Stimulated activated CD8-positive, alpha-beta memory T cell treated with anti-CD3 and anti-CD28 coated beads, Interleukin-15, amount 100 ng/mL, for 24 hours (primary cell): ENCODE data around the gene MRC1.
"Not testable (repeated sequence)": the region's sequence is repeated elsewhere in the genome, so short reads cannot be mapped to it uniquely, and the experiment has no call there.

Source experiments
- DNase-seq: peaks from one replicate; pipeline ENCODE4 v3.0.0-alpha.2; 2020; ENCODE audit warnings: low read depth

MRC1 gene

DNA sequence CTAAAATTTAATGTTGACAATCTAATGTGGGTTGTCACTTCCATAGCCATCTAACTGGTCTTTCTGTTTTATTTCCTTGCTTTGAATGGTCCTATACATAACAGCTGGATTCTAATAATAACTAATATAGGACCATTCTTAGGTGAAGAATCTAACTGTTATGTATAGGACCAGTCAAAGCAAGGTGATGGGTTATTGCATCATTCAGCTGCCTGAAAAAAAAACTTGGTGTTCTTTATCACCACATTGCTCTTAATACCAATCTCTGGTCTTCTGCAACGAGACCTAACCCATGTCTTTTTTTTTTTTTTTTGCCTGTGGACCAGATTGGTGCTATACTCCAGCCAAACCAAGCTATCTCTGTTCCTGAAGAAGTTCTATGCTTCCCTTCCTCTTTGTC is 96.9 kb downstream of the MRC1 start:
- DNase-seq, result no peak

DNA sequence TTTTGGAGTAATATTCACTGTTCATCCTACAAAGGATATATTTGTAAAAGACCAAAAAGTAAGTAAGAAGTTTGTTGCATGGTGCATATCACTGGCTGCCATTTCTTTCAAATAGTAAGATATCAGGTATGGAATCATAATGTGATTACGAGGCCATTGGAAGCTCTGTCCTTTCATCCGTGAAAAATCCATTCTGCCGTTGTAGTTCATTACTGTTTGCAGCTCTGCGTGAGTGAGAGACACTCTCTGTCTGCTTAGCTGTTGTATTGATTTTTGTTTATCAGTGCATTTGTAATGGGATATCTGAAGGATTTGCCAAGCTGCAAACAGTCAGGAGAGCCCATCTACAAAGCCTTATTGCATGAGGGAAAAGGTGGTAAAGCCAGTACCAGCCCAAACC is 98.5 kb downstream of the MRC1 start:
- no peak for DNase-seq

DNA sequence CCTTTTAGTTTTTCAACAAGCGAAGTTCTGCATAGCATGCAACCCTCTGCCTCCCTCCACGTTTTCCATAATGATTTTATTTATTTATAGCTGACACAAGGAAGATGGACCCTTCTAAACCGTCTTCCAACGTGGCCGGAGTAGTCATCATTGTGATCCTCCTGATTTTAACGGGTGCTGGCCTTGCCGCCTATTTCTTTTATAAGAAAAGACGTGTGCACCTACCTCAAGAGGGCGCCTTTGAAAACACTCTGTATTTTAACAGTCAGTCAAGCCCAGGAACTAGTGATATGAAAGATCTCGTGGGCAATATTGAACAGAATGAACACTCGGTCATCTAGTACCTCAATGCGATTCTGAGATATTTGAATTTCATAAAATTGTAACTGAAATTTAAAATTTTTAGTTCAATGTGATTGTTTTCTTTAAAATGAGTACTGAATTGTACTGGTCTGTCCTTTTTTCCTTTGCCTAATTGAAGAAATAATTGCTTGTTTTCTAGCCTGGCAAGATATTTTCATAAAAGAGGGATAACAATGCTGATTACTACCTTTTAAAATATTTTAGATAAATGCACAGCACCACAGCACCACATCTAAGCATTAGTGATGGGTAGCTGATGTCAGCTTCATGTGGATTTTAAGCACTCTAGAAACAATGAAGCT is 101.1 kb downstream of the MRC1 start:
- DNase-seq, result no peak

DNA sequence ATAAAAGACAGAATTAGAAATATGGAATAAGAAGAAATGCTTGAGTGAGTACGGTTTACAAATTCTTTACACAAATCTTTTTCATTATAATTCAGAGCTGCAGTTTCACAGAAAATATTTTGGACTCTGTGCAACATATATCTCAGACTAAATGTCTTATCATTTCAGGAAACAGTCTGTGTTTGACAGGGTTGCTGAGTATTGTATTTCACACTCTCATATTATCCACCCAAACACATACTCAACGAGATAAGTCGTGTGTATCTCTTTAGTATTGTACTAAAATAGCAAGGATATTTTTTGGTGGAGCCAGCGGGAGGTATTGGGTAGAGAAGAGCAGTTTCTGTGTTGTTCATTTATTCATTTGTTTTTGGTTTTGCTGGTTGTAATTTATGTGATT is 103.6 kb downstream of the MRC1 start:
- DNase-seq, result no peak

DNA sequence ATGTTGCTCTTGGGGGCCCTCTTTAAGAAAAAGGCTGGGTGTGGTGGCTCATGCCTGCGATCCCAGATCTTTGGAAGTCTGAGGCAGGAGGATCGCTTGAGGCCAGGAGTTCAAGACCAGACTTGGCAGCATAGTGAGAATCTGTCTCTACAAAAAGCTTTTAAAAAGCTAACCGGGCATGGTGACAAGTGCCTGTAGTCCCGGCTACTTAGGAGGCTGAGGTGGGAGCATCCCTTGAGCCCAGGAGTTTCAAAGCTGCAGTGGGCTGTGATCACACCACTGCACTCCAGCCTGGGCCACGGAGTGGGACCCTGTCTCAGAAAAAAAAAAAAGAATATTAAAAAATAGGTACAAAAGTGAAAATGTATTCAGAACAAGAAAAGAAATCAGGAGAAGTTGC is 104.5 kb downstream of the MRC1 start:
- no peak for DNase-seq

DNA sequence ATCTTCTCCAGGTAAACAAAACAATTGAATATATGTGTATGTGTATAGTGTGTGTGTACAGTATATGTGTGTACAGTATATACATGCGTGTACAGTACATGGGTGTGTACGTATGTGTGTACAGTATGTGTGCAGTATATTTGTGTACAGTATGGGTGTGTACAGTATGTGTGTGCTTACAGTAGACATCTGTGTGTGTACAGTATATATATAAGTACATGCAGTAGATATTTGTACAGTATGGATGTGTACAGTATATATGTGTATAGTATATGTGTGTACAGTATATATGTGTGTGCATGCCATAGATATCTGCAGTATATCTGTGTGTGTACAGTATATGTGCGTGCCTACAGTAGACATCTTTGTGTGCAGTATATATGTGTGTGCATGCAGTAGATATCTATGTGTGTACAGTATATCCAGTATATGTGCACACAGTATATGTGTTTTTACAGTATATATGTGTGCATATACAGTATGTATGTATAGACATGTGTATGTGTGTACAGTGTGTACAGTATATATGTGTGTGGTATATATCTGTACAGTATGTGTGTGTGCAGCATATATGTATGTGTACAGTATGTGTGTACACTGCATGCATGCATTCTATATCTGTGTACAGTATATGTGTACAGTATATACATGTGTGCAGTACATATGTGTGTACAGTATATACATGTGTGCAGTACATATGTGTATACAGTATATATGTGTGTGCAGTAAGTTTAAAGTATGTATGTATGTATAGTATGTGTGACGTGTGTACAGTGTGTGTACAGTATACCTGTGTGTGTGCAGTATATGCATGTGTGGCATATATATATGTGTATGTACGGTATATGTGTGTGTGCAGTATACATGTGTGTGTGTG is 105.3 kb downstream of the MRC1 start:
- no peak for DNase-seq

DNA sequence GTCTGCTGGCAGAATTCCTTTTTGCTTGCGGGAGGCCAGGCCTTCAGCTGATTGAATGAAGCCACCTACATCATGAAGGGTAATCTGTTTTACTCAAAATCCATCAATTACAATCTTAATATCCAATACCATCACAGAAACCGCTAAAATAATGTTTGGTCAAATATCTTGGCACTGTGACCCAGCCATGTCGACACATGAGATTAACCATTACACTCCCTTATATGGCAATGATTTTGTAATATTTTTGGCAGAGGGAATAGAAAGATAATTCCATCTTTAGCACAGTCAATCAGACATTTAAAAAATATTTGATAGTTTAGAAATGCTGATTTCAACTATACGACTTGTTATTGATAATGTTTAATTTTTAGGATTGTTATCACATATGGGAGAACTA is 106.0 kb downstream of the MRC1 start:
- no peak for DNase-seq

DNA sequence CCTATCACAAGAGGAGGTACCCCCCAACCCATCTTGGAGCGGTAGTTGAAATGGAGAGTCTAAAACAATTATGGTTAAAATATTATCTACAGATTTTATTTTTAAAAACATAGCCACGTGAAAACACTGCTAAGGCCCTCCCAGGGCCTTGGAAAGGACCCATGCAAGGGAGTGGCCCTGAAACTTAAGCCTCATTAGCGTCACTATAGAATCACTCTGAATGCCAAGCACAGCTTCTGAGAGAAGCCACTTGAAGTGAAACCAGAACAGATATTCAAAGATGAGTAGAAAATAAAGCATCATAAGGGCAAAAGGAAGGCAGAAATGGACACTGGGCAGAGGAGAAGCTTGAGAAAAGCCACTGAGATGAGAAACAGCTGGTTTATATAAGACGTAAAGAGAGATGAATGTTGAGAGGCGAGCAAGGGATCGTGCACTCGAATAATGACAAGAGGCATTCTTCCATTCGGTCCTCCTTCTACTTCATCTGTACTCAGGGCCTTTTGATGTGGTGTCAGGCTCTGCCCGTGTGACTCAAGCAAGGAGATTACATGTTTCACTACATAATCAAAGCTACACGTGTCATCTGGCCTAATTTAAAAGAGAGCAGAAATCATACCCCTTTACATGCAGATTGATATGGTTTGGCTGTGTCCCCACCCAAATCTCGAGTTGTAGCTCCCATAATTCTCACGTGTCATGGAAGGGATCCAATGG is 109.2 kb downstream of the MRC1 start:
- DNase-seq, result no peak

DNA sequence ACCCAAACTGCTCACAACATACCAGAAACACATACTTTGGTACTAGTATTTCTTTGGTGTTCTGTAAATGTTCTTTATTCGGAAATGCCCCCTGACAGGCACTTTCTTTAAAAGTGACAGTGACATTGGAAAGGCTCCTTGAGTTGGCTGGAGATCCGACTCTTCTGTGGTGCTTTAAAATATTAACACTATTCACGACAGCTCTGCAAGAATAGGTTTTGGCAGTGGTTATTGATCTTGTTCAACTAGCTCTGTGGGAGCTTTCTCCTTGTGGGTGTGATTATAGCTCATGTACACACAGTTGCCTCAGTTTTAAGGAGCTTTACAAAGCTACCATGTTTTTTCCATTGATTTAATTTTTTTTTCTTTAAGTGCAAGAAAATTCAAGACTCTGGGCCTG is 112.2 kb downstream of the MRC1 start:
- DNase-seq, result no peak

DNA sequence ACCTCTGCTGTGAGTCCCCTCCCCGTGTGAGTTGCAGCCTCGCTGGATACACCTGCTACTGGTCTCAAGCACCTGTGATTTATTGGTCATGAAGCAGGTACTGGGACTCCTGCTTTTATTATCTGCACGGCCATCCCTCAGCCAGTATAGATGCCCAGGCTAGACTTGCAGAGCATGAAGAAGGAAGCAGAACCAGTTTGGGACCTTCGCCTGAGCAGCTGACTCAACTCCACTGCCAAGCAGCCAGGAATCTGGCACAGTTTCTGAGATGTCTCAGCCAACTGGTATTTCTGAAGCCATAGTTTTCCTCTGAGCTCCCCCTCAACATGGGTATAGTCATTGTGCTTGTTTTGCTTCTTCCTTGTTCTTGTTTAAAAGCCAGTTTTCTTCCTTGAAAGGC is 114.6 kb downstream of the MRC1 start:
- DNase-seq, result no peak

DNA sequence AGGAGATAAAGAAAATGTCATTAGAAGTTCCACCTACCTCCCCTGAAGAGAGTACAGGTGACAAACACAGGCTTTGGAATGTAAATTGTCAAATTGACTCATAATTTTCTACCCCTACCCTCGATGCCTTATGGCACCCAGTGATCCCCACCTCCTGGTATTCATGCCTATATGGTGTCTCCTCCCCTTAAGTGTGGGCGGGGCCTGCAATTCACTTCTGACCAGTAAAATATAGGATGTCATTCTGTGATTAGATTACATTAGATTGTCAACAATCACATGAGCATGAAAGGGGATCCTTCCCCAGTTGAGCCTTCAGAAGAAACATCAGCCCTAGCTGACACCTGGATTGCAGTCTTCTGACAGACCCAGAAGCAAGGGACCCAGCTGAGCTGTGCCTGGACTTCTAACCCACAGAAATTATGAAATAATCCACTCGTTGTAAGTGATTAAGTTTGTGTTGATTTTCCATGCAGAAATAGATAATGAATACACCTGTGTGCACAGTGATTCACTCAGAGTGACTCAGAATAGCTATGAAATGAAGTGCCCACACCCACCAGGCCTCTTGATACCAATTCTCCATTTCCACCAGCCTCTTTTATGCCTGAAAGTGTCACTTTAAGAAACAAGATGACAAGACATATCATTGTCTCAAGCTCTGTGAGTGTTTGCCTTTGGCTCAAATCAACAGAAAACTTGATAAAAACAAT is 134.0 kb downstream of the MRC1 start:
- no peak for DNase-seq

DNA sequence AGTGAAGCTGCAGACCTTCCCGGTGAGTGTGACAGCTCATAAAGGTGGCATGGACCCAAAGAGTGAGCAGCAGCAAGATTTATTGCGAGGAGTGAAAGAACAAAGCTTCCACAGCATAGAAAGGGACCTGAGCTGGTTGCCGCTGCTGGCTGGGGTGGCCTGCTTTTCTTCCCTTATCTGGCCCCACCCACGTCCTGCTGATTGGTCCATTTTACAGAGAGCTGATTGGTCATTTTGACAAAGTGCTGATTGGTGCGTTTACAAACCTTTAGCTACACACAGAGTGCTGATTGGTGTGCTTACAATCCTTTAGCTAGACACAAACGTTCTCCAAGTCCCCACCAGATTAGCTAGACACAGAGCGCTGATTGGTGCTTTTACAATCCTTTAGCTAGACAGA is 141.1 kb downstream of the MRC1 start:
- not testable (repeated sequence) for DNase-seq

DNA sequence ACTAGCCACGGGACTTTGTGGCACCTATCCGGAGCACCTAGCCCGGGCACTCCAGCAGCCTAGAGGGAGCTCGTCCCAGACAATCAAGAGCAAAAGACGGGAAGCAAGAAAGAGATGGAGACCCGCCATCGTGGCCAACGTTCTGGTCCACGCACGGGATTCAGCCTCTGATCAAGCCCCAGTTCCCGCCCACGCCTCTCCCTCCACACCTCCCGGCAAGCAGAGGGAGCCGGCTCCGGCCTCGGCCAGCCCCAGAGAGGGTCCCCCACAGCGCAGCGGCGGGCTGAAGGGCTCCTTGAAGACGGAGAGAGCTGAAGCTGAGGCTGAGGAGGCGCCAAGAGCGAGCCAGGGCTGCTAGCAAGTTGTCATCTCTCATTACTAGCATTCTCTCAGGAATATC is 141.6 kb downstream of the MRC1 start:
- no peak for DNase-seq

DNA sequence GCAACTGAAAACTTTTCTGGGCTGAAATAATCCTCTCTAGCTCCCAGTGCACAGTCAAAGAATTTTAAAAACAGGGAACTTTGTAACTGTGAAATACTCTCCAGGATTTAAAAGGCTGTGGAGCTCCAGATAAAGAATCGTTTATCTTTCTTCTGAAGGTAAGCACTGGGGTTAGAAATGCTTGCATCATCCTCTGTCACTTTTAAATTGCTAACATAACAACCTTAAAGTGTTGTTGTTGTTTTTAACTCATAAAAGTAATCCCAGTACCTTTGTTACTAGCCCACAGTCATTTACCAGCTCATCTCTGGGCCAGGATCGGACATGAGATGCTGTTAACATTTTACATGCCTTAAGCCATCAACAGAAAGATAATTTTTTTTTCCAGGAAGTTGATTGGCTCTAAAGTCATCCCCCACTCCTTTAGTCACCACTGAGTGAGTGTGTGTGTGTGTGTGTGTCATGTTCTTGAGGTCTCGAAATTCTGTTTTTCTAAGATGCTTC is 142.8 kb downstream of the MRC1 start, which contains the start of gene SLC39A12:
Gene SLC39A12 (plus strand): TSS at position 51 of the 504 bp plus-strand sequence. CDS start 1,359 bp downstream, outside the sequence.
- DNase-seq, result no peak

DNA sequence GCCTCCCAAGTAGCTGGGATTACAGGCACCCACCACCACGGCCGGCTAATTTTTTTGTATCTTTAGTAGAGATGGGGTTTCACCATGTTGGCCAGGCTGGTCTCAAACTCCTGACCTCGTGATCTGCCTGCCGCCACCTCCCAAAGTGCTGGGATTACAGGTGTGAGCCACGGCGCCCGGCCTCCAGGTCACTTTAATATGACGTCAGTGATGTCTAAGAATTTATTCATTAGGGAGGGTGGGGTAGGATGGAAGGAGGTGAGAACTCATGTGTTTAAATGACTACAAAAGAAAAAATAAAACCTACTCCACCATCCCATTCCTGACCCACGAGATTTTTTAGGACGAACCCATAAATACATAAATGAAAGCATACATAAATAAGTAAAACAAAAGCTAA is 145.2 kb downstream of the MRC1 start:
- not testable (repeated sequence) for DNase-seq

DNA sequence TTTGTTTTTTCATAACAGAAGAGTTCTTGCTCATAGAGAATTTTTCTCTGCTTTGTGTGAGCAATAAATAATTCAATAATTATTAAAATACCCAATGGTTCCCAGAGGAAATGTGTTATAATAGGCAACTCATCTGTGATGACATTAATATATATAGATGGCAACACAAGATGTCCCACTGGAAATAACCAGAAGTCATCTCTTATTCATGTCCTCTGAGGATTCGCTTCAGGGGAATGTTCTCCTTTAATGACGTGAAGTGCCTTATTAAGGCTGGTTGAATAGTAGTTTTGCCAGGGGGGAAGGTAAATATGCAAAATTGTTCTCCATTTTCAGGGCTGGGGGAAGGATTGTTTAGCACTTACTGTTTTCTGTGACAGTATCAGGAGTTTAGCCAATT is 145.7 kb downstream of the MRC1 start:
- no peak for DNase-seq

DNA sequence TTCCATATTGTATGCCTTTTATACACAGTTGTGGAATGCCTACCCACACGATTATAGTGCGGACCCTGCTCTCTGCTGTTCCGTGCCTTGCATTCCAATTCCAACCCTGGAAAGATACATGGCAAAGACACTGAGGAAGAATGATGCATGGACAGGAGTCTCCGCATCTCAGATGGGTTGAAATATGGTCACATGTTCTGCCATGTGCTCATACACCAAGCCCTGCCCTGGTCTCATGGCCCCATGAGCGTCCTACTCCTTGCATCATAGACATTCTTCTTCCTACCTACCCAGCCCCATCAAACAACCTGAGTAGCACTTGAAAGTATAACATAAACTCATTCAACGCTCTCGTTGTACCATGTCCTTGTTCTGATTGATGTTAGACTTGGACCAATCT is 148.9 kb downstream of the MRC1 start:
- DNase-seq, result no peak

DNA sequence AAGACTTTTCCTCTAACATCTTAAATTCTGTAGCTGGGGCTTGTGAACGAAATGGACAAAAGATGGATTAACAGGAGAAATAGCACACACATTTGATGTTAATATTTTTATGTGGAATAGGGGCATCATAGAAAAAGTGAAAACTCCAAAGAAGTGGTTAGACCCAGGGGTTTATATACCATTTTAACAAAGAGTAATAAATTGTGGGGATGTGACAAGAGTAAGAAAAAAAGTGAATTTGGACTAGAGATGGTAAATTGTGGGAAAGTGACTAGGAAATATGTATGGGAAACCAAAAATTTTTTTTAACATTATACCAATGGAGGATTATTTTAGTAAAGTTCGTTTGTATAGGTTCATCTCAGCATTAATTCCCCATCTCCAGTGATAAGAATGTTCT is 150.7 kb downstream of the MRC1 start:
- DNase-seq, result no peak
